Endodermal cell (in vitro differentiated cells): ENCODE results near the gene BACE1-AS. TPM values are rescaled to one million over a fixed set of nuclear protein-coding genes. Genes with fewer than 3 reads are reported as not detected.
"Not testable (repeated sequence)": the region's sequence is repeated elsewhere in the genome, so short reads cannot be mapped to it uniquely, and the experiment has no call there.

Experiments used
- DNase-seq: peaks from one replicate; pipeline ENCODE4 v3.0.0-alpha.2; 2017
- H3K27ac ChIP-seq: 2 replicates; pipeline ENCODE4 v1.5.1; 2013; ENCODE audit warnings: mild to moderate bottlenecking, low read depth, low read length, moderate library complexity
- H3K27me3 ChIP-seq: 2 replicates; pipeline ENCODE4 v1.6.1; 2013; ENCODE audit warnings: mild to moderate bottlenecking, low read length, moderate library complexity; ENCODE audit not compliant: insufficient read depth, control insufficient read depth, poor library complexity, severe bottlenecking
- H3K36me3 ChIP-seq: 2 replicates; pipeline ENCODE4 v1.7.0; 2013; ENCODE audit warnings: mild to moderate bottlenecking, low read length, moderate library complexity; ENCODE audit not compliant: control insufficient read depth, insufficient read depth
- H3K4me1 ChIP-seq: one replicate; pipeline ENCODE4 v1.7.0; 2013; ENCODE audit warnings: low read length; ENCODE audit not compliant: control insufficient read depth, insufficient read depth
- H3K4me3 ChIP-seq: 2 replicates; pipeline ENCODE4 v1.5.1; 2013; ENCODE audit warnings: mild to moderate bottlenecking, low read length, moderate library complexity
- H3K9ac ChIP-seq: 2 replicates; pipeline ENCODE4 v1.6.1; 2013; ENCODE audit warnings: mild to moderate bottlenecking, low read length, moderate library complexity; ENCODE audit not compliant: poor library complexity, severe bottlenecking; ENCODE audit errors: extremely low read depth
- H3K9me3 ChIP-seq: 2 replicates; pipeline ENCODE4 v1.6.1; 2013; ENCODE audit warnings: mild to moderate bottlenecking, low read length, moderate library complexity; ENCODE audit not compliant: control insufficient read depth
- H3K27ac Mint-ChIP-seq: 2 replicates; pipeline ENCODE4 v1.8.0; 2020; ENCODE audit warnings: mixed read lengths
- H3K27me3 Mint-ChIP-seq: 2 replicates; pipeline ENCODE4 v1.8.0; 2021; ENCODE audit warnings: mild to moderate bottlenecking, mixed read lengths; ENCODE audit not compliant: insufficient read depth
- H3K36me3 Mint-ChIP-seq: 2 replicates; pipeline ENCODE4 v1.8.0; 2020; ENCODE audit warnings: low read depth, mixed read lengths
- H3K4me1 Mint-ChIP-seq: 2 replicates; pipeline ENCODE4 v1.8.0; 2020; ENCODE audit warnings: mixed read lengths
- H3K4me3 Mint-ChIP-seq: 2 replicates; pipeline ENCODE4 v1.8.0; 2020; ENCODE audit warnings: mild to moderate bottlenecking, moderate library complexity, mixed read lengths
- H3K9me3 Mint-ChIP-seq: 2 replicates; pipeline ENCODE4 v1.8.0; 2020; ENCODE audit warnings: mild to moderate bottlenecking, mixed read lengths
- CTCF ChIP-seq: fragments of 200-600 bp; sonication (generic); conservative IDR thresholded peaks from 2 replicates; pipeline ENCODE4 v1.5.0; 2021; ENCODE audit warnings: antibody characterized with exemption, mild to moderate bottlenecking
- WGBS, 2 experiments: methylation state at CpG; one replicate each; pipeline versions ENCODE4 v1.1.5 to v1.1.7; 2013; ENCODE audit warnings: missing lambda C conversion rate in 2 of 2, mixed read lengths in 1 of 2; ENCODE audit not compliant: insufficient coverage in 1 of 2, insufficient read length in 1 of 2; 5-methylcytosine and 5-hydroxymethylcytosine counted together
- total RNA-seq, 2 donors: library from RNA; stranded (reverse); fragmentation: NEBNext Ultra II Directional in 1 of 2; extraction: Animal tissue kit (Norgen Biotek cat#: 25700) in 1 of 2; gene quantifications; 2 replicates in 1 of 2; 3 replicates in 1 of 2; pipeline ENCODE4 v1.2.1, GENCODE V29; 2021

BACE1-AS gene
- total RNA-seq, 2 donors from 2014 or later, result 15.0 to 15.5 TPM

- DNase-seq, result no peak
- Histone ChIP-seq H3K4me1 (no peaks in the 10 kb centered on the region), H3K36me3 (peaks cover 45% of the 10 kb centered on the region), H3K27ac (no peak overlapping the region), H3K27me3 (no peaks in the 10 kb centered on the region), H3K9ac (no peak overlapping the region), H3K9me3 (no peaks in the 10 kb centered on the region), H3K4me3 (no peak overlapping the region)
- no peak overlapping the region for H3K4me3 Mint-ChIP-seq
- no peak overlapping the region for H3K27ac Mint-ChIP-seq
- no peaks in the 10 kb centered on the region for H3K9me3 Mint-ChIP-seq
- no peak for TF ChIP-seq CTCF
- WGBS, 2 experiments, result 80% methylated on average over 1 of the region's 2 CpGs; no CpG with 5 or more reads in 1 of the 2 experiments
- no peaks in the 10 kb centered on the region for H3K4me1 Mint-ChIP-seq
- no peaks in the 10 kb centered on the region for H3K27me3 Mint-ChIP-seq
- peaks cover 72% of the 10 kb centered on the region for H3K36me3 Mint-ChIP-seq
Measured at GRCh38 chr11:117258576-117258975, 32.6 kb upstream of the BACE1-AS start.

- no peak for TF ChIP-seq CTCF
- Mint-ChIP-seq H3K27me3 (no peaks in the 10 kb centered on the region), H3K36me3 (peaks cover 74% of the 10 kb centered on the region), H3K4me1 (no peaks in the 10 kb centered on the region), H3K27ac (no peak overlapping the region), H3K4me3 (no peak overlapping the region), H3K9me3 (no peaks in the 10 kb centered on the region)
- 100% methylated on average over 1 of the region's 1 CpG; no CpG with 5 or more reads in 1 of the 2 experiments for WGBS, 2 experiments
- H3K4me3 ChIP-seq, result no peak overlapping the region
- no peak overlapping the region for H3K9ac ChIP-seq
- H3K4me1 ChIP-seq, result no peaks in the 10 kb centered on the region
- H3K9me3 ChIP-seq, result peaks cover 5% of the 10 kb centered on the region
- no peak for DNase-seq
- H3K27me3 ChIP-seq, result no peaks in the 10 kb centered on the region
- no peak overlapping the region for H3K27ac ChIP-seq
- H3K36me3 ChIP-seq, result peaks cover 53% of the 10 kb centered on the region
Measured at GRCh38 chr11:117259417-117259816, 31.7 kb upstream of the BACE1-AS start.

DNA sequence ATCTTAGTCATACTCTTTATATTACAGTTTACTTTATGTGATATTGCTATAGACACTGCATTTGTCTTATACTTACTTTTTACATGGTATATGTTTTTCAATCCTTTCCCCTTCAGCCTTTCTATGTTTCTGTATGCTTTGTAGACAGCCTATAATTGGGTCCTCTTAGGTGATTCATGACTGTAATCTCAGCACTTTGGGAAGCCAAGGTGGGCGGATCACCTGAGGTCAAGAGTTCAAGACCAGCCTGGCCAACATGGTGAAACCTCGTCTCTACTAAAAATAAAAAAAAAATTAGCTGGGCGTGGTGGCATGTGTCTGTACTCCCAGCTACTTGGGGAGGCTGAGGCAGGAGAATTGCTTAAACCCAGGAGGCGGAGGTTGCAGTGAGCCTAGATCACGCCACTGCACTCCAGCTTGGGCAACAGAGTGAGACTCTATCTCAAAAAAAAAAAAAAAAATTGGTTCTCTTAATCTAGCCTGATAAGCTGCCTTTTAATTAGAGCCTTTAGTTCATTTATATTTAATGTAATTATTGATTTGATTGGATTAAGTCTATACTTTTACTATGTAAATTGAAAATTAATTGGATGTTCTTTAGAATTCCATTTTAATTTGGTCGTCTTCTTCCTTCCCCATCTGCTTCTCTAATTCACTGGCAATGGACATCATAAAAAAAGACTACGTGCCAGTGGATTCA lies 26.4 kb upstream of the BACE1-AS start:
- H3K27ac ChIP-seq, H3K27ac Mint-ChIP-seq, DNase-seq, H3K4me3 ChIP-seq, H3K27me3 ChIP-seq, H3K27me3 Mint-ChIP-seq, H3K4me3 Mint-ChIP-seq, H3K9me3 Mint-ChIP-seq, H3K9ac ChIP-seq: not testable (repeated sequence)
- Histone ChIP-seq H3K9me3 (peaks cover 11% of the 10 kb centered on the region), H3K4me1 (peaks cover 17% of the 10 kb centered on the region), H3K36me3 (peaks cover 44% of the 10 kb centered on the region)
- H3K4me1 Mint-ChIP-seq, result peaks cover 14% of the 10 kb centered on the region
- H3K36me3 Mint-ChIP-seq, result peaks cover 49% of the 10 kb centered on the region
- 92 to 96% methylated on average over 6 to 7 of the region's 7 CpGs for WGBS, 2 experiments
